Endometrium (tissue), 2 donors: ENCODE data around the gene ARMC9.
"Not testable (repeated sequence)": the region's sequence is repeated elsewhere in the genome, so short reads cannot be mapped to it uniquely, and the experiment has no call there.

Experiments used
- FAIRE-seq: peaks from 2 replicates; lab custom pipeline; 2012; peaks lifted over from hg19 to GRCh38; lab: Jason Lieb, UNC
- donor health status: control.
- donor health status: control.

The ARMC9 gene

GRCh38 chr2:231364061-231364460 is 165.6 kb downstream of the ARMC9 start:
- FAIRE-seq: no peak

GRCh38 chr2:231364961-231365810 is 166.8 kb downstream of the ARMC9 start:
- FAIRE-seq: no peak

GRCh38 chr2:231367178-231367577 is 168.7 kb downstream of the ARMC9 start:
- FAIRE-seq: no peak

- FAIRE-seq: no peak
These were observed 171.4 kb downstream of the ARMC9 start for GRCh38 chr2:231369580-231370428.

GRCh38 chr2:231370429-231370748 is 172.0 kb downstream of the ARMC9 start:
- FAIRE-seq: no peak

GRCh38 chr2:231370749-231371429 is 172.5 kb downstream of the ARMC9 start:
- FAIRE-seq: no peak

- FAIRE-seq: no peak
These were observed 173.1 kb downstream of the ARMC9 start for GRCh38 chr2:231371430-231372054.

GRCh38 chr2:231372326-231372725 is 173.9 kb downstream of the ARMC9 start:
- no peak for FAIRE-seq

- FAIRE-seq: no peak
These were observed 174.8 kb downstream of the ARMC9 start for GRCh38 chr2:231373184-231373583.

- no peak for FAIRE-seq
These were observed 175.4 kb downstream of the ARMC9 start for GRCh38 chr2:231373786-231374349.

- no peak for FAIRE-seq
These were observed 176.3 kb downstream of the ARMC9 start for GRCh38 chr2:231374771-231375170.

- FAIRE-seq: not testable (repeated sequence)
These were observed 177.7 kb downstream of the ARMC9 start for GRCh38 chr2:231375994-231376615.

GRCh38 chr2:231376857-231377256 is 178.4 kb downstream of the ARMC9 start:
- FAIRE-seq: no peak

- no peak for FAIRE-seq
These were observed 179.7 kb downstream of the ARMC9 start for GRCh38 chr2:231378026-231378722.

- FAIRE-seq: no peak
These were observed 181.1 kb downstream of the ARMC9 start for GRCh38 chr2:231379266-231380215.

- FAIRE-seq: no peak
These were observed 181.9 kb downstream of the ARMC9 start for GRCh38 chr2:231380307-231380706.

- FAIRE-seq: no peak
These were observed 182.8 kb downstream of the ARMC9 start for GRCh38 chr2:231380991-231381847.

- no peak for FAIRE-seq
These were observed 183.7 kb downstream of the ARMC9 start for GRCh38 chr2:231382116-231382515.
